ENCODE results near the gene SLC22A23.
A peak's percentile ranks its signal among the peaks of the same experiment; 100 is the strongest.

SLC22A23 gene

DNA sequence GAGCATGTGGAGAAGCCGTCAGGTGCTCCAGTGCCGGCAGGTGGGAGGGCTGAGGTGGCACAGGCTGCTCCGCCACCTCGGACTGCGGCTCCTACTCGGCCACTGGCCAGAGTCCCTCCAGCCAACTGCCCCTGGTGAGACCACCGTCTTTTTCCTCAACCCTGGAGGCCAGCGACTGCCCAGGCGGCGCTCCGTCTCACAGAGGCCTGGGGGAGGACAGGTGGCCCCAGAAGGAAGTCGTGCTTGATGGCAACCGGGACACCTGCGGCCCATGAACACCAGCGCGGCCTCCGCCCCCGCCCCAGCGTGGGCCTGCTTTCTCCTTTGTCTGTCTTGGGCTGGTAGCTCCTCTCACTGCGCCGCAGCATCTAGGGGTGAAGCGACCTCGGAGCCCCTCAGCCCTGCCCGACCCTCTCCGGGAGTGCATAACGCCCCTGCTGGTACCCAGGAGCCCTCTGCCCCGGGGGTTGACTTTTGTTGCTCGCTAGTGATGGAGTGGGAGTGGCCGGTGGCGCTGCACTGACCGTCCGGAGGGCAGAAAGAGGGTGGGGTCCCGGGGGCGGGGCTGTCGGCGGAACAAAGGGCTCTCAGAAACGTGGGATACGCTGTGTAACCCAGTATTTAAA, 228.7 kb downstream of the SLC22A23 start (continued):
- TF ChIP-seq, protein P1, sequence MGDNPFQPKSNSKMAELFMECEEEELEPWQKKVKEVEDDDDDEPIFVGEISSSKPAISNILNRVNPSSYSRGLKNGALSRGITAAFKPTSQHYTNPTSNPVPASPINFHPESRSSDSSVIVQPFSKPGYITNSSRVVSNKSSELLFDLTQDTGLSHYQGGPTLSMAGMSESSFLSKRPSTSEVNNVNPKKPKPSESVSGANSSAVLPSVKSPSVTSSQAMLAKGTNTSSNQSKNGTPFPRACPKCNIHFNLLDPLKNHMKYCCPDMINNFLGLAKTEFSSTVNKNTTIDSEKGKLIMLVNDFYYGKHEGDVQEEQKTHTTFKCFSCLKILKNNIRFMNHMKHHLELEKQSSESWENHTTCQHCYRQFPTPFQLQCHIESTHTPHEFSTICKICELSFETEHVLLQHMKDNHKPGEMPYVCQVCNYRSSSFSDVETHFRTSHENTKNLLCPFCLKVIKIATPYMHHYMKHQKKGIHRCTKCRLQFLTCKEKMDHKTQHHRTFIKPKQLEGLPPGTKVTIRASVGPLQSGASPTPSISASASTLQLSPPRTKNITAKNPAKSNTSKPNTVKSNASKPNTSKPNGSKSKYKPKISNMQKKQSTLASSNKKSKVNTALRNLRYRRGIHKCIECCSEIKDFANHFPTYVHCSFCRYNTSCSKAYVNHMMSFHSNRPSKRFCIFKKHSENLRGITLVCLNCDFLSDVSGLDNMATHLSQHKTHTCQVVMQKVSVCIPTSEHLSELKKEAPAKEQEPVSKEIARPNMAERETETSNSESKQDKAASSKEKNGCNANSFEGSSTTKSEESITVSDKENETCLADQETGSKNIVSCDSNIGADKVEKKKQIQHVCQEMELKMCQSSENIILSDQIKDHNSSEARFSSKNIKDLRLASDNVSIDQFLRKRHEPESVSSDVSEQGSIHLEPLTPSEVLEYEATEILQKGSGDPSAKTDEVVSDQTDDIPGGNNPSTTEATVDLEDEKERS (tag by site-specific recombination; IDR thresholded peaks at IDR 0.05): no peak
- TF ChIP-seq, protein P2, sequence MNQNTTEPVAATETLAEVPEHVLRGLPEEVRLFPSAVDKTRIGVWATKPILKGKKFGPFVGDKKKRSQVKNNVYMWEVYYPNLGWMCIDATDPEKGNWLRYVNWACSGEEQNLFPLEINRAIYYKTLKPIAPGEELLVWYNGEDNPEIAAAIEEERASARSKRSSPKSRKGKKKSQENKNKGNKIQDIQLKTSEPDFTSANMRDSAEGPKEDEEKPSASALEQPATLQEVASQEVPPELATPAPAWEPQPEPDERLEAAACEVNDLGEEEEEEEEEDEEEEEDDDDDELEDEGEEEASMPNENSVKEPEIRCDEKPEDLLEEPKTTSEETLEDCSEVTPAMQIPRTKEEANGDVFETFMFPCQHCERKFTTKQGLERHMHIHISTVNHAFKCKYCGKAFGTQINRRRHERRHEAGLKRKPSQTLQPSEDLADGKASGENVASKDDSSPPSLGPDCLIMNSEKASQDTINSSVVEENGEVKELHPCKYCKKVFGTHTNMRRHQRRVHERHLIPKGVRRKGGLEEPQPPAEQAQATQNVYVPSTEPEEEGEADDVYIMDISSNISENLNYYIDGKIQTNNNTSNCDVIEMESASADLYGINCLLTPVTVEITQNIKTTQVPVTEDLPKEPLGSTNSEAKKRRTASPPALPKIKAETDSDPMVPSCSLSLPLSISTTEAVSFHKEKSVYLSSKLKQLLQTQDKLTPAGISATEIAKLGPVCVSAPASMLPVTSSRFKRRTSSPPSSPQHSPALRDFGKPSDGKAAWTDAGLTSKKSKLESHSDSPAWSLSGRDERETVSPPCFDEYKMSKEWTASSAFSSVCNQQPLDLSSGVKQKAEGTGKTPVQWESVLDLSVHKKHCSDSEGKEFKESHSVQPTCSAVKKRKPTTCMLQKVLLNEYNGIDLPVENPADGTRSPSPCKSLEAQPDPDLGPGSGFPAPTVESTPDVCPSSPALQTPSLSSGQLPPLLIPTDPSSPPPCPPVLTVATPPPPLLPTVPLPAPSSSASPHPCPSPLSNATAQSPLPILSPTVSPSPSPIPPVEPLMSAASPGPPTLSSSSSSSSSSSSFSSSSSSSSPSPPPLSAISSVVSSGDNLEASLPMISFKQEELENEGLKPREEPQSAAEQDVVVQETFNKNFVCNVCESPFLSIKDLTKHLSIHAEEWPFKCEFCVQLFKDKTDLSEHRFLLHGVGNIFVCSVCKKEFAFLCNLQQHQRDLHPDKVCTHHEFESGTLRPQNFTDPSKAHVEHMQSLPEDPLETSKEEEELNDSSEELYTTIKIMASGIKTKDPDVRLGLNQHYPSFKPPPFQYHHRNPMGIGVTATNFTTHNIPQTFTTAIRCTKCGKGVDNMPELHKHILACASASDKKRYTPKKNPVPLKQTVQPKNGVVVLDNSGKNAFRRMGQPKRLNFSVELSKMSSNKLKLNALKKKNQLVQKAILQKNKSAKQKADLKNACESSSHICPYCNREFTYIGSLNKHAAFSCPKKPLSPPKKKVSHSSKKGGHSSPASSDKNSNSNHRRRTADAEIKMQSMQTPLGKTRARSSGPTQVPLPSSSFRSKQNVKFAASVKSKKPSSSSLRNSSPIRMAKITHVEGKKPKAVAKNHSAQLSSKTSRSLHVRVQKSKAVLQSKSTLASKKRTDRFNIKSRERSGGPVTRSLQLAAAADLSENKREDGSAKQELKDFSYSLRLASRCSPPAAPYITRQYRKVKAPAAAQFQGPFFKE (tag by site-specific recombination; IDR thresholded peaks at IDR 0.05; ENCODE audit: borderline replicate concordance): no peak
- TF ChIP-seq ZNF621 (tag by site-specific recombination; IDR thresholded peaks at IDR 0.05) (no peak), ZFP3 (tag by site-specific recombination; IDR thresholded peaks at IDR 0.05; ENCODE audit: low read depth) (no peak), BCL11A (tag by site-specific recombination; IDR thresholded peaks at IDR 0.05; ENCODE audit: low read depth) (0 out of 2 replicates have a peak, but pooled peaks have one; percentile 7), ZNF16 (tag by site-specific recombination; IDR thresholded peaks at IDR 0.05; ENCODE audit: low read depth) (no peak), ZNF626 (tag by site-specific recombination; IDR thresholded peaks at IDR 0.05) (no peak), ZNF248 (tag by site-specific recombination; IDR thresholded peaks at IDR 0.05) (no peak), ZNF175 (tag by site-specific recombination; IDR thresholded peaks at IDR 0.05) (no peak), ZNF311 (tag by site-specific recombination; IDR thresholded peaks at IDR 0.05; ENCODE audit: borderline replicate concordance) (no peak), ZNF776 (tag by site-specific recombination; IDR thresholded peaks at IDR 0.05; ENCODE audit: borderline replicate concordance) (no peak), ZNF837 (tag by site-specific recombination; IDR thresholded peaks at IDR 0.05) (no peak), ZNF76 (tag by site-specific recombination; IDR thresholded peaks at IDR 0.05; ENCODE audit: borderline replicate concordance, low read depth) (no peak; the same call in 1 of the 2 replicates), SCRT2 (tag by site-specific recombination; IDR thresholded peaks at IDR 0.05) (peak; percentile 97), KLF10 (tag by site-specific recombination; IDR thresholded peaks at IDR 0.05) (no peak), ZBTB1 (tag by site-specific recombination; IDR thresholded peaks at IDR 0.05) (no peak), ZNF596 (tag by site-specific recombination; IDR thresholded peaks at IDR 0.05) (no peak), ZNF266 (tag by site-specific recombination; IDR thresholded peaks at IDR 0.05; ENCODE audit: low read depth) (no peak)
- TF ChIP-seq, protein P3, sequence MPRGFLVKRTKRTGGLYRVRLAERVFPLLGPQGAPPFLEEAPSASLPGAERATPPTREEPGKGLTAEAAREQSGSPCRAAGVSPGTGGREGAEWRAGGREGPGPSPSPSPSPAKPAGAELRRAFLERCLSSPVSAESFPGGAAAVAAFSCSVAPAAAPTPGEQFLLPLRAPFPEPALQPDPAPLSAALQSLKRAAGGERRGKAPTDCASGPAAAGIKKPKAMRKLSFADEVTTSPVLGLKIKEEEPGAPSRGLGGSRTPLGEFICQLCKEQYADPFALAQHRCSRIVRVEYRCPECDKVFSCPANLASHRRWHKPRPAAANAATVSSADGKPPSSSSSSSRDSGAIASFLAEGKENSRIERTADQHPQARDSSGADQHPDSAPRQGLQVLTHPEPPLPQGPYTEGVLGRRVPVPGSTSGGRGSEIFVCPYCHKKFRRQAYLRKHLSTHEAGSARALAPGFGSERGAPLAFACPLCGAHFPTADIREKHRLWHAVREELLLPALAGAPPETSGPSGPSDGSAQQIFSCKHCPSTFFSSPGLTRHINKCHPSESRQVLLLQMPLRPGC (tag by site-specific recombination; IDR thresholded peaks at IDR 0.05): no peak
- TF ChIP-seq, protein P4, sequence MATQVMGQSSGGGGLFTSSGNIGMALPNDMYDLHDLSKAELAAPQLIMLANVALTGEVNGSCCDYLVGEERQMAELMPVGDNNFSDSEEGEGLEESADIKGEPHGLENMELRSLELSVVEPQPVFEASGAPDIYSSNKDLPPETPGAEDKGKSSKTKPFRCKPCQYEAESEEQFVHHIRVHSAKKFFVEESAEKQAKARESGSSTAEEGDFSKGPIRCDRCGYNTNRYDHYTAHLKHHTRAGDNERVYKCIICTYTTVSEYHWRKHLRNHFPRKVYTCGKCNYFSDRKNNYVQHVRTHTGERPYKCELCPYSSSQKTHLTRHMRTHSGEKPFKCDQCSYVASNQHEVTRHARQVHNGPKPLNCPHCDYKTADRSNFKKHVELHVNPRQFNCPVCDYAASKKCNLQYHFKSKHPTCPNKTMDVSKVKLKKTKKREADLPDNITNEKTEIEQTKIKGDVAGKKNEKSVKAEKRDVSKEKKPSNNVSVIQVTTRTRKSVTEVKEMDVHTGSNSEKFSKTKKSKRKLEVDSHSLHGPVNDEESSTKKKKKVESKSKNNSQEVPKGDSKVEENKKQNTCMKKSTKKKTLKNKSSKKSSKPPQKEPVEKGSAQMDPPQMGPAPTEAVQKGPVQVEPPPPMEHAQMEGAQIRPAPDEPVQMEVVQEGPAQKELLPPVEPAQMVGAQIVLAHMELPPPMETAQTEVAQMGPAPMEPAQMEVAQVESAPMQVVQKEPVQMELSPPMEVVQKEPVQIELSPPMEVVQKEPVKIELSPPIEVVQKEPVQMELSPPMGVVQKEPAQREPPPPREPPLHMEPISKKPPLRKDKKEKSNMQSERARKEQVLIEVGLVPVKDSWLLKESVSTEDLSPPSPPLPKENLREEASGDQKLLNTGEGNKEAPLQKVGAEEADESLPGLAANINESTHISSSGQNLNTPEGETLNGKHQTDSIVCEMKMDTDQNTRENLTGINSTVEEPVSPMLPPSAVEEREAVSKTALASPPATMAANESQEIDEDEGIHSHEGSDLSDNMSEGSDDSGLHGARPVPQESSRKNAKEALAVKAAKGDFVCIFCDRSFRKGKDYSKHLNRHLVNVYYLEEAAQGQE (tag by site-specific recombination; IDR thresholded peaks at IDR 0.05): no peak
- TF ChIP-seq, protein P5, sequence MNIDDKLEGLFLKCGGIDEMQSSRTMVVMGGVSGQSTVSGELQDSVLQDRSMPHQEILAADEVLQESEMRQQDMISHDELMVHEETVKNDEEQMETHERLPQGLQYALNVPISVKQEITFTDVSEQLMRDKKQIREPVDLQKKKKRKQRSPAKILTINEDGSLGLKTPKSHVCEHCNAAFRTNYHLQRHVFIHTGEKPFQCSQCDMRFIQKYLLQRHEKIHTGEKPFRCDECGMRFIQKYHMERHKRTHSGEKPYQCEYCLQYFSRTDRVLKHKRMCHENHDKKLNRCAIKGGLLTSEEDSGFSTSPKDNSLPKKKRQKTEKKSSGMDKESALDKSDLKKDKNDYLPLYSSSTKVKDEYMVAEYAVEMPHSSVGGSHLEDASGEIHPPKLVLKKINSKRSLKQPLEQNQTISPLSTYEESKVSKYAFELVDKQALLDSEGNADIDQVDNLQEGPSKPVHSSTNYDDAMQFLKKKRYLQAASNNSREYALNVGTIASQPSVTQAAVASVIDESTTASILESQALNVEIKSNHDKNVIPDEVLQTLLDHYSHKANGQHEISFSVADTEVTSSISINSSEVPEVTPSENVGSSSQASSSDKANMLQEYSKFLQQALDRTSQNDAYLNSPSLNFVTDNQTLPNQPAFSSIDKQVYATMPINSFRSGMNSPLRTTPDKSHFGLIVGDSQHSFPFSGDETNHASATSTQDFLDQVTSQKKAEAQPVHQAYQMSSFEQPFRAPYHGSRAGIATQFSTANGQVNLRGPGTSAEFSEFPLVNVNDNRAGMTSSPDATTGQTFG (tag by site-specific recombination; IDR thresholded peaks at IDR 0.05; ENCODE audit: borderline replicate concordance): no peak
